ENCODE data around the gene ATF3. TPM values are rescaled to one million over a fixed set of nuclear protein-coding genes. Genes with fewer than 3 reads are reported as not detected.
A peak's percentile ranks its signal among the peaks of the same experiment; 100 is the strongest.
"Not testable (repeated sequence)": the region's sequence is repeated elsewhere in the genome, so short reads cannot be mapped to it uniquely, and the experiment has no call there.

The ATF3 gene
- total RNA-seq, 5 donors from 2014 or later (not counting 1 experiment from before 2014, with no cell fraction given): 1.5 to 20.1 (median 3.1) TPM

DNA sequence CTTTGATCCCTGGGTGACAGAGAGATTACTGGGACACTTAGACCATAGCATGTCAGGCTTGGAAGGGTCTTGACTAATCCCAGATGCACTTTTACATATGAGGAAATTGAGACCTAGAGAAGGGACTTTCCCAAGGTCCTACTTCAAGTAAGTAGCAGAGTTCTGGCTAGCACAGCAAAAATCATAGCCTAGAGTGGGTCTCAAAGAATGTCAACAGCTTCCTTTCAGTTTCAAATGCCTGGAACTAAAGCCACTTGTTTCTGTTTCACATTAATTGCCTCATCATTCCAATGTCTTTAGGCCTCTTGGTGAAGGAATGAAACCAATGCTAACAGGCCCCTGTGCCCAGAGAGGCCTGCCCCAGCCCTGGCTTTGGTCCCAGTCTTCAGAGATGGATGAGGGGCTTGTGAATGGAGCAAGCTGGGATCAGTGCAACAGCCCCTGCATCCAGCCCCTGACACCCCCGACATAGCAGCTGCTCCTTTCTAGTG, 26.6 kb downstream of the ATF3 start:
- peak in 1 of 35 experiments; percentile 22 for DNase-seq

DNA sequence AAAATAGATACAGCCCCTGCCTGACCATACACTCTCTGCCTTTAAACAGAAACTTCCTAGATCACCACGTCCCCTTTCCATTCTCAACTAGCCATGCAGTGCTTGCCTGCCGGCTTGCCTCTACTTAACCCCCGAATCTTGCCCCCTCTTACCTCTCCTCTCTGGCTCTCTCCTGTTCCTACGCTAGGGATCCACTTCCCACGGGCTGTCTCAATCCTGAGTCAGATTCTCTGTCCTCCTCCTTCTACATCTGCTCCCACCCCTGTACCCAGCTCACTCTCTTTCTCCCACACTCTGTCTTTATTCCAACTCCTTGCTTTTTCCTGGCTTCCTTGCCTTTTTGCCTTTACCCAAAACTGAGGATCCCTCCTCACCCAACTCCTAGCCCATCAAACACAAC, 29.3 kb downstream of the ATF3 start:
- H3K27ac ChIP-seq (ENCODE audit: low read length): no peak overlapping the region
- no peaks in the 10 kb centered on the region for H3K9me3 ChIP-seq
- H3K27me3 ChIP-seq (replicated peaks in 1 of 2; ENCODE audit: control insufficient read depth in 2 of 2, extremely low read depth in 1 of 2, insufficient read depth in 2 of 2, low read length in 1 of 2): peaks cover 0 to 16% of the 10 kb centered on the region in 2 experiments
- Mint-ChIP-seq H3K27me3 (peaks cover 5 to 17% of the 10 kb centered on the region in 2 donors), H3K27ac (no peak overlapping the region), H3K9me3 (peaks cover 0 to 9% (median 3%) of the 10 kb centered on the region in 3 donors), H3K36me3 (no peaks in the 10 kb centered on the region), H3K4me3 (no peak overlapping the region), H3K4me1 (peaks cover 31 to 38% (median 33%) of the 10 kb centered on the region in 3 donors)
- no peaks in the 10 kb centered on the region for H3K36me3 ChIP-seq (ENCODE audit: control insufficient read depth in 2 of 2, extremely low read depth in 1 of 2, insufficient read depth in 1 of 2, low read length in 1 of 2)
- WGBS (ENCODE audit: insufficient coverage): 91% methylated on average over 5 of the region's 5 CpGs
- ATAC-seq (replicated peaks in 1 of 4) (no peak), DNase-seq (no peak)
- no peak overlapping the region for H3K4me3 ChIP-seq (ENCODE audit: control insufficient read depth in 1 of 2, extremely low read depth in 1 of 2, low read length in 1 of 2)
- H3K4me1 ChIP-seq (ENCODE audit: control insufficient read depth in 1 of 2, extremely low read depth in 1 of 2, insufficient read depth in 2 of 2, low read length in 2 of 2): peaks cover 11 to 25% of the 10 kb centered on the region in 2 experiments
- POLR2A ChIA-PET: no interaction called here
- CTCF ChIA-PET: no interaction called here

More for the DNA sequence above, 26.6 kb downstream of the ATF3 start:
- no CpG with 5 or more reads among the region's 1 CpG for WGBS (ENCODE audit: insufficient coverage)
- ChIA-PET POLR2A (no interaction called here), CTCF (interaction anchor here in 1 of 2 donors (1.2 kb wide), 1 partner anchor 158 kb away, joined by 3 read pairs; no protein-coding TSS in a partner anchor)
- Mint-ChIP-seq H3K9me3 (peaks cover 0 to 4% (median 0%) of the 10 kb centered on the region in 3 donors), H3K36me3 (no peaks in the 10 kb centered on the region), H3K27me3 (peaks cover 4 to 8% of the 10 kb centered on the region in 2 donors), H3K4me3 (peak overlapping the region in 1 of 3 donors; percentile 50), H3K27ac (peak overlapping the region; percentile 6 to 80), H3K4me1 (peaks cover 31 to 38% (median 33%) of the 10 kb centered on the region in 3 donors)
- Histone ChIP-seq H3K4me3 (ENCODE audit: control insufficient read depth in 1 of 2, extremely low read depth in 1 of 2, low read length in 1 of 2) (no peak overlapping the region), H3K36me3 (ENCODE audit: control insufficient read depth in 2 of 2, extremely low read depth in 1 of 2, insufficient read depth in 1 of 2, low read length in 1 of 2) (no peaks in the 10 kb centered on the region), H3K4me1 (ENCODE audit: control insufficient read depth in 1 of 2, extremely low read depth in 1 of 2, insufficient read depth in 2 of 2, low read length in 2 of 2) (peaks cover 11 to 25% of the 10 kb centered on the region in 2 experiments), H3K27me3 (replicated peaks in 1 of 2; ENCODE audit: control insufficient read depth in 2 of 2, extremely low read depth in 1 of 2, insufficient read depth in 2 of 2, low read length in 1 of 2) (peaks cover 0 to 22% of the 10 kb centered on the region in 2 experiments), H3K27ac (ENCODE audit: low read length) (no peak overlapping the region), H3K9me3 (no peaks in the 10 kb centered on the region)
- ATAC-seq (replicated peaks in 1 of 4): peak in 1 of 4 experiments; percentile 45

DNA sequence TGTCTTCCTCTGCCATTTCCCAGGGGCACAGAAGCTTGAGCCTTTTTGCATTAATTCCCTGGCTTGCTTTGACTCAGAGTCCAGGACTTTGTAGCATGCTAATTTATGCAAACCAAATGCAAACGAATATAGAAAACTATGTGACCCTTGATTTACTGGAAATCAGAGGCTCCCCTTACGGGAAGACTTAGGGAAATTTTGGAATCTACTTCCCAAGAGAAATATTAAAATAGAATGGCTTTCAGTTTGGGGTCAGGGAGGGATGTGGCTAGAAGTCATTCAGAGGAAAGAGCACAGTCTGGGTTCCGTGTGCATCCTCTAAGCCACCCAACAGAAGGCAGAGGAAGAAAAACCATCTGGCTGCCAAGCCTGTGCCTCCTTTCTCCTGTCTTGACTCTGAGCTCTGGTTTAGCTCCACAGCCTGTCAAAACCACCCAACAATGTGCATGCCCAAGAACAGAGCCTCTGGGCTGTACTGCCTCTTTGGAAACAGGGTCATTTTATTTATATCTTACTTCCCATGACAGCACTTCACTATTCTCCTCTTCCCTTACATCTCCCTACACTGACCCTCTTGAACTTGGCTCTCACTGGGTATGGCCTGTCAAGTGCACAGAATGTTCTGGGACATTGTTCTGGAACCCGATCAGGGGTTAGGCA, 30.1 kb downstream of the ATF3 start:
- H3K27ac ChIP-seq (ENCODE audit: low read length): no peak overlapping the region
- Mint-ChIP-seq H3K9me3 (peaks cover 0 to 9% (median 3%) of the 10 kb centered on the region in 3 donors), H3K27me3 (peaks cover 5 to 22% of the 10 kb centered on the region in 2 donors), H3K4me3 (no peak overlapping the region), H3K4me1 (peaks cover 31 to 38% (median 33%) of the 10 kb centered on the region in 3 donors), H3K27ac (no peak overlapping the region), H3K36me3 (no peaks in the 10 kb centered on the region)
- H3K36me3 ChIP-seq (ENCODE audit: control insufficient read depth in 2 of 2, extremely low read depth in 1 of 2, insufficient read depth in 1 of 2, low read length in 1 of 2): no peaks in the 10 kb centered on the region
- peaks cover 11 to 25% of the 10 kb centered on the region in 2 experiments for H3K4me1 ChIP-seq (ENCODE audit: control insufficient read depth in 1 of 2, extremely low read depth in 1 of 2, insufficient read depth in 2 of 2, low read length in 2 of 2)
- H3K27me3 ChIP-seq (replicated peaks in 1 of 2; ENCODE audit: control insufficient read depth in 2 of 2, extremely low read depth in 1 of 2, insufficient read depth in 2 of 2, low read length in 1 of 2): peaks cover 0 to 16% of the 10 kb centered on the region in 2 experiments
- ATAC-seq (replicated peaks in 1 of 4) (no peak), DNase-seq (no peak)
- no peaks in the 10 kb centered on the region for H3K9me3 ChIP-seq
- 92% methylated on average over 1 of the region's 4 CpGs for WGBS (ENCODE audit: insufficient coverage)
- ChIA-PET CTCF (no interaction called here), POLR2A (no interaction called here)
- no peak overlapping the region for H3K4me3 ChIP-seq (ENCODE audit: control insufficient read depth in 1 of 2, extremely low read depth in 1 of 2, low read length in 1 of 2)

- DNase-seq; H3K36me3 Mint-ChIP-seq; H3K4me3 Mint-ChIP-seq; H3K9me3 ChIP-seq; H3K4me3 ChIP-seq (ENCODE audit: control insufficient read depth in 1 of 2, extremely low read depth in 1 of 2, low read length in 1 of 2); H3K36me3 ChIP-seq (ENCODE audit: control insufficient read depth in 2 of 2, extremely low read depth in 1 of 2, insufficient read depth in 1 of 2, low read length in 1 of 2); H3K27ac ChIP-seq (ENCODE audit: low read length); H3K27ac Mint-ChIP-seq; ATAC-seq (replicated peaks in 1 of 4); H3K9me3 Mint-ChIP-seq; POLR2A ChIA-PET: not testable (repeated sequence)
- CTCF ChIA-PET: interaction anchor here in 1 of 2 donors (0.6 kb wide), 1 partner anchor 45 kb away, joined by 3 read pairs; no protein-coding TSS in a partner anchor
- peaks cover 11 to 25% of the 10 kb centered on the region in 2 experiments for H3K4me1 ChIP-seq (ENCODE audit: control insufficient read depth in 1 of 2, extremely low read depth in 1 of 2, insufficient read depth in 2 of 2, low read length in 2 of 2)
- 86% methylated on average over 1 of the region's 2 CpGs for WGBS (ENCODE audit: insufficient coverage)
- peaks cover 31 to 38% (median 33%) of the 10 kb centered on the region in 3 donors for H3K4me1 Mint-ChIP-seq
- H3K27me3 ChIP-seq (replicated peaks in 1 of 2; ENCODE audit: control insufficient read depth in 2 of 2, extremely low read depth in 1 of 2, insufficient read depth in 2 of 2, low read length in 1 of 2): peaks cover 0 to 22% of the 10 kb centered on the region in 2 experiments
- peaks cover 5 to 22% of the 10 kb centered on the region in 2 donors for H3K27me3 Mint-ChIP-seq
These were observed 31.0 kb downstream of the ATF3 start for GRCh38 chr1:212639524-212639923.

- 83% methylated on average over 1 of the region's 3 CpGs for WGBS (ENCODE audit: insufficient coverage)
- ChIA-PET POLR2A (interaction anchor here in 1 of 2 donors (0.6 kb wide), 1 partner anchor 121 kb away, joined by 3 read pairs; no protein-coding TSS in a partner anchor), CTCF (interaction anchor here in 1 of 2 donors (0.6 kb wide), 1 partner anchor 45 kb away, joined by 3 read pairs; no protein-coding TSS in a partner anchor)
- no peak for DNase-seq
- Histone ChIP-seq H3K4me3 (ENCODE audit: control insufficient read depth in 1 of 2, extremely low read depth in 1 of 2, low read length in 1 of 2) (no peak overlapping the region), H3K27me3 (replicated peaks in 1 of 2; ENCODE audit: control insufficient read depth in 2 of 2, extremely low read depth in 1 of 2, insufficient read depth in 2 of 2, low read length in 1 of 2) (peaks cover 0 to 23% of the 10 kb centered on the region in 2 experiments), H3K36me3 (ENCODE audit: control insufficient read depth in 2 of 2, extremely low read depth in 1 of 2, insufficient read depth in 1 of 2, low read length in 1 of 2) (no peaks in the 10 kb centered on the region), H3K9me3 (no peaks in the 10 kb centered on the region), H3K4me1 (ENCODE audit: control insufficient read depth in 1 of 2, extremely low read depth in 1 of 2, insufficient read depth in 2 of 2, low read length in 2 of 2) (peaks cover 6 to 22% of the 10 kb centered on the region in 2 experiments), H3K27ac (ENCODE audit: low read length) (no peak overlapping the region)
- no peak overlapping the region for H3K4me3 Mint-ChIP-seq
- H3K27me3 Mint-ChIP-seq: peaks cover 5 to 22% of the 10 kb centered on the region in 2 donors
- no peaks in the 10 kb centered on the region for H3K36me3 Mint-ChIP-seq
- H3K4me1 Mint-ChIP-seq: peaks cover 25 to 30% (median 25%) of the 10 kb centered on the region in 3 donors
- ATAC-seq (replicated peaks in 1 of 4): no peak
- no peak overlapping the region for H3K27ac Mint-ChIP-seq
- peaks cover 0 to 6% (median 3%) of the 10 kb centered on the region in 3 donors for H3K9me3 Mint-ChIP-seq
These were observed 31.8 kb downstream of the ATF3 start for GRCh38 chr1:212640223-212640878.

- POLR2A ChIA-PET: no interaction called here
- ATAC-seq (replicated peaks in 1 of 4): no peak
- Histone ChIP-seq H3K27me3 (replicated peaks in 1 of 2; ENCODE audit: control insufficient read depth in 2 of 2, extremely low read depth in 1 of 2, insufficient read depth in 2 of 2, low read length in 1 of 2) (peaks cover 0 to 26% of the 10 kb centered on the region in 2 experiments), H3K4me1 (ENCODE audit: control insufficient read depth in 1 of 2, extremely low read depth in 1 of 2, insufficient read depth in 2 of 2, low read length in 2 of 2) (peaks cover 2 to 6% of the 10 kb centered on the region in 2 experiments), H3K4me3 (ENCODE audit: control insufficient read depth in 1 of 2, extremely low read depth in 1 of 2, low read length in 1 of 2) (no peak overlapping the region), H3K9me3 (no peaks in the 10 kb centered on the region), H3K27ac (ENCODE audit: low read length) (no peak overlapping the region), H3K36me3 (ENCODE audit: control insufficient read depth in 2 of 2, extremely low read depth in 1 of 2, insufficient read depth in 1 of 2, low read length in 1 of 2) (no peaks in the 10 kb centered on the region)
- no peaks in the 10 kb centered on the region for H3K36me3 Mint-ChIP-seq
- DNase-seq: no peak
- peaks cover 9 to 14% (median 9%) of the 10 kb centered on the region in 3 donors for H3K4me1 Mint-ChIP-seq
- H3K4me3 Mint-ChIP-seq: no peak overlapping the region
- WGBS (ENCODE audit: insufficient coverage): no CpG with 5 or more reads among the region's 1 CpG
- H3K27me3 Mint-ChIP-seq: peaks cover 5 to 22% of the 10 kb centered on the region in 2 donors
- CTCF ChIA-PET: interaction anchor here in 1 of 2 donors (0.7 to 0.9 kb wide), 2 partner anchors 183 to 254 kb away, joined by 3 read pairs; no protein-coding TSS in a partner anchor
- H3K9me3 Mint-ChIP-seq: peaks cover 0 to 6% (median 3%) of the 10 kb centered on the region in 3 donors
- H3K27ac Mint-ChIP-seq: no peak overlapping the region
These were observed 33.4 kb downstream of the ATF3 start for GRCh38 chr1:212641956-212642355.
